Mammary epithelial cell (primary cell): ENCODE measurements around the gene GPR176.

Experiments
- EZH2 ChIP-seq: IDR thresholded peaks from 2 replicates; pipeline ENCODE4 v1.6.1; 2012; ENCODE audit warnings: low read length, inconsistent platforms, borderline replicate concordance
- TF ChIP-seq, protein P1 (sequence below), 2 donors: IDR thresholded peaks in 1 of 2; conservative IDR thresholded peaks in 1 of 2; 2 replicates each; pipeline ENCODE4 v1.5.1; 2011 to 2012; ENCODE audit warnings: inconsistent platforms in 2 of 2, low read length in 2 of 2, mild to moderate bottlenecking in 2 of 2, control low read depth in 1 of 2, low read depth in 1 of 2; ENCODE audit not compliant: insufficient read depth in 1 of 2; ENCODE audit errors: extremely low read depth in 1 of 2

DNA sequence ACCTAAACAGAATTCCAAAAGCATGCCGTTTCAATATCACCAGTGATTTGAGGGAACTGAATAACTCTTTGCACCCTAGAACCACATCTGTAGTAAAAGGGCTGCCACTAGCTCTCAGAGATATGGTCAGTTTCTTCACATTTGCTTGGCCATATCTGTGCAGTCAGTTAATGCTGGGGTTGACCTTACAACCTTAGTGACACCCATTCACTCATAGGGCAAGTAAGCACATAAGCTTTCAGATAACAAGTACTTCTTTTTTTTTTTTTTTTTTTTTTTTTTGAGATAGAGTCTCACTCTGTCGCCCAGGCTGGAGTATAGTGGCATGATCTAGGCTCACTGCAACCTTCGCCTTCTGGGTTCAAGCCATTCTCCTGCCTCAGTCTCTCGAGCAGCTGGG lies 117.0 kb downstream of the GPR176 start:
- TF ChIP-seq, protein P1, sequence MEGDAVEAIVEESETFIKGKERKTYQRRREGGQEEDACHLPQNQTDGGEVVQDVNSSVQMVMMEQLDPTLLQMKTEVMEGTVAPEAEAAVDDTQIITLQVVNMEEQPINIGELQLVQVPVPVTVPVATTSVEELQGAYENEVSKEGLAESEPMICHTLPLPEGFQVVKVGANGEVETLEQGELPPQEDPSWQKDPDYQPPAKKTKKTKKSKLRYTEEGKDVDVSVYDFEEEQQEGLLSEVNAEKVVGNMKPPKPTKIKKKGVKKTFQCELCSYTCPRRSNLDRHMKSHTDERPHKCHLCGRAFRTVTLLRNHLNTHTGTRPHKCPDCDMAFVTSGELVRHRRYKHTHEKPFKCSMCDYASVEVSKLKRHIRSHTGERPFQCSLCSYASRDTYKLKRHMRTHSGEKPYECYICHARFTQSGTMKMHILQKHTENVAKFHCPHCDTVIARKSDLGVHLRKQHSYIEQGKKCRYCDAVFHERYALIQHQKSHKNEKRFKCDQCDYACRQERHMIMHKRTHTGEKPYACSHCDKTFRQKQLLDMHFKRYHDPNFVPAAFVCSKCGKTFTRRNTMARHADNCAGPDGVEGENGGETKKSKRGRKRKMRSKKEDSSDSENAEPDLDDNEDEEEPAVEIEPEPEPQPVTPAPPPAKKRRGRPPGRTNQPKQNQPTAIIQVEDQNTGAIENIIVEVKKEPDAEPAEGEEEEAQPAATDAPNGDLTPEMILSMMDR (conservative IDR thresholded peaks at IDR 0.05 in 1 of 2, IDR thresholded peaks at IDR 0.05 in 1 of 2; ENCODE audit: extremely low read depth in 1 of 2, insufficient read depth in 1 of 2, low read depth in 1 of 2, low read length in 2 of 2): no peak
- no peak for TF ChIP-seq EZH2
